ENCODE data around the gene KLLN. TPM values are rescaled to one million over a fixed set of nuclear protein-coding genes. Genes with fewer than 3 reads are reported as not detected.

KLLN gene
- 0.66 and 1.0 TPM in 2 replicates for total RNA-seq

GRCh38 chr10:87863053-87863943, at the start of gene KLLN, which contains the start of gene PTEN:
TSS of gene KLLN (minus strand) at chr10:87863533. CDS start at chr10:87862487, 1,046 bp downstream.
TSS of gene PTEN (plus strand) at chr10:87863625. CDS start at chr10:87864470, 845 bp downstream.

GRCh38 chr10:87817609-87818504, 45.5 kb downstream of the KLLN start, which contains the start of gene ATAD1:
TSS of gene ATAD1 (minus strand) at chr10:87818226. CDS start at chr10:87814599, 3,627 bp downstream.

Small RNA genes lying within 50 kb of the gene (small RNA-seq; reads per million reads assigned to genes)
- not detected for gene RN7SL78P (ENCODE audit: low replicate concordance)

Other genes starting within 250 kb of the KLLN start
- 131 and 227 TPM in 2 replicates for gene PAPSS2, start 203.7 kb downstream of the KLLN start, total RNA-seq
- gene ATAD1, start 45.3 kb downstream of the KLLN start, total RNA-seq = 39.9 and 59.1 TPM in 2 replicates
- gene PTEN, start 92 bp upstream of the KLLN start, total RNA-seq = 124 and 150 TPM in 2 replicates

Measured in placental pericyte (primary cell).